GM13976 (cell line): ENCODE data around the gene TMEM41B.
A peak's percentile ranks its signal among the peaks of the same experiment; 100 is the strongest.
"Not testable (repeated sequence)": the region's sequence is repeated elsewhere in the genome, so short reads cannot be mapped to it uniquely, and the experiment has no call there.

Experiments
- DNase-seq: peaks from one replicate; pipeline ENCODE4 v3.0.0; 2012; ENCODE audit warnings: low spot score
- CTCF ChIP-seq: IDR thresholded peaks from 2 replicates; pipeline ENCODE4 v1.5.1; 2012; ENCODE audit warnings: borderline replicate concordance, mild to moderate bottlenecking; ENCODE audit not compliant: insufficient read depth; ENCODE audit errors: extremely low read depth, missing control alignments, control extremely low read depth
- in situ Hi-C: fragments of 300-500 bp; cut with MboI; formaldehyde crosslinking; loops from one replicate; pipeline ENCODE4 v1.12.0; 2022; ENCODE audit warnings: low sequenced_read_pairs, mixed read lengths, inconsistent platforms; ENCODE audit not compliant: unreplicated experiment

The TMEM41B gene

GRCh38 chr11:9253086-9253485 is 61.3 kb downstream of the TMEM41B start:
- no peak for DNase-seq
- in situ Hi-C loops = no loop called here
- TF ChIP-seq CTCF = no peak

- TF ChIP-seq CTCF = no peak
- in situ Hi-C loops = no loop called here
- DNase-seq = no peak
Measured at GRCh38 chr11:9251311-9251710, 63.1 kb downstream of the TMEM41B start.

GRCh38 chr11:9250139-9250582 is 64.2 kb downstream of the TMEM41B start:
- in situ Hi-C loops = no loop called here
- peak; percentile 73 for DNase-seq

GRCh38 chr11:9249252-9249651 is 65.1 kb downstream of the TMEM41B start:
- no peak for TF ChIP-seq CTCF
- no peak for DNase-seq
- in situ Hi-C loops = no loop called here

More at GRCh38 chr11:9250139-9250582, 64.2 kb downstream of the TMEM41B start:
- no peak for TF ChIP-seq CTCF

- no peak for TF ChIP-seq CTCF
- in situ Hi-C loops = no loop called here
- DNase-seq = no peak
Measured at GRCh38 chr11:9247863-9248262, 66.5 kb downstream of the TMEM41B start.

GRCh38 chr11:9236242-9236641 is 78.2 kb downstream of the TMEM41B start:
- DNase-seq, in situ Hi-C loops: not testable (repeated sequence)

- DNase-seq = no peak
- in situ Hi-C loops = no loop called here
- no peak for TF ChIP-seq CTCF
Measured at GRCh38 chr11:9232482-9232881, 81.9 kb downstream of the TMEM41B start.

- TF ChIP-seq CTCF = no peak
- in situ Hi-C loops = no loop called here
- peak; percentile 67 for DNase-seq
Measured at GRCh38 chr11:9231848-9232177, 82.6 kb downstream of the TMEM41B start.
